HG03060 (cell line): Measurements from ENCODE around the gene INPP5A.
"Not testable (repeated sequence)": the region's sequence is repeated elsewhere in the genome, so short reads cannot be mapped to it uniquely, and the experiment has no call there.

ENCODE experiments used
- ATAC-seq: cut with Tn5 transposase; IDR thresholded peaks from one replicate; pipeline ENCODE4 v1.9.1; 2021; ENCODE audit warnings: low read depth, moderate number of reproducible peaks; ENCODE audit not compliant: unreplicated experiment

Gene INPP5A

DNA sequence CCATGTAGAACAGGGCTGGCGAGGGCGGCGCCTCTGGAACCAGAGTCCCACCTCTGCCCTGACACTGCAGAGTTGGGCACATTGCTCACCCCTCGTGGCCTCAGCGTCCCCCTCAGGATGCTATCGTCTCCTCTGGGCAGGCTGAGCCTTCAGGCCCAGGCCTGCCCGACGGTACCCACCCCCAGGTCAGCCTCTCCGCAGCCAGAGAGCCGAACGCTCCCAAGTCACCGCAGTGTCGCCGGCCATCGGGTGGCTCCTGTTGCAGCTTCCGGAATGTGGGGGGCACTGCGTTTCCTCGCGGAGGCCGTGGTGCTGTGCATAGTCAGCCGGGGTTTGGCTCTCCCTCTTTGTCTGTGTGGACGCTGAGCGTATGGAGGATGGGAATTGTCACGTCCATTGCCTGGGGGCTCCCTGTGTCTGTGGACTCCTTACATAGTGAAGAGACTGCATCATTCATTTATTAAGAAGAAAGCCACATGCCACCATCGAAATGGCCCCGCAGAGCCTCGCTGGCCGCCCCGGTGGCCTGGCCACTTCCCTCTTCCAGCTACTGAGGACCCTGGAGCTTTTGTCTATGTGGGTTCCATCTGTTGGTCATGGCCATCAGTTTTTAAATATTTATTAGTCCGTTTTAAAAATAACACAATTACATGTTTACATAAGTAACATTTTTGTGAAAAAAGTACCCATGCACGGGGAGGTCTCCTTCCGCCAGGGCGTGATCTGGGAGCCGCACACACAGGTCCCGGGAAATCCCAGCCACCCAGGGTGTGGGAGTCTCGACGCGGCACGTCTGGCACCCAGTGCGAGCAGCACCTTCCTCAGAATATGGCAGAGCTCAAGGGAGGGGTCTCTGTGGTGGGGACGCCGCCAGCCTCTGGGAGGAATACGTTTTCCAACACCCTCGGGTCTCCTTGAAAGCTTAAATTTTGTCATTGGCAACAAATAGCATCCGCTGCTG, 232.8 kb downstream of the INPP5A start:
- no peak for ATAC-seq

DNA sequence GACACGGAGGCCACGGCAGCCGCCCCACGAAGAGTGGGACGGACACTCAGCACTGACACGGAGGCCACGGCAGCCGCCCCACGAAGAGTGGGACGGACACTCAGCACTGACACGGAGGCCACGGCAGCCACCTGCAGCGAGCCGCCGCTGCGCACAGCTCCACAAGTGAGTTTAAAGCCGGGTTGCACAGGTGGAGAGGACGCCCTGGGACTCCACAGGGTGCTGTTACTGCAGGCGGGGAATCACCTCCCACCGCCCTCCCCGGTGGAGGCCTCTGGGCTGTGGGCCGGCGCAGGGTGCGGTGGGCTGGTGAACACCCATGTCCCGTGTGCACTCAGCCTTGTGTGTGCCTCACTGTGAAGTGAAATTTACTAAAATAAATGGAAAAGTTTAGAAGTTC, 235.2 kb downstream of the INPP5A start:
- ATAC-seq: not testable (repeated sequence)

DNA sequence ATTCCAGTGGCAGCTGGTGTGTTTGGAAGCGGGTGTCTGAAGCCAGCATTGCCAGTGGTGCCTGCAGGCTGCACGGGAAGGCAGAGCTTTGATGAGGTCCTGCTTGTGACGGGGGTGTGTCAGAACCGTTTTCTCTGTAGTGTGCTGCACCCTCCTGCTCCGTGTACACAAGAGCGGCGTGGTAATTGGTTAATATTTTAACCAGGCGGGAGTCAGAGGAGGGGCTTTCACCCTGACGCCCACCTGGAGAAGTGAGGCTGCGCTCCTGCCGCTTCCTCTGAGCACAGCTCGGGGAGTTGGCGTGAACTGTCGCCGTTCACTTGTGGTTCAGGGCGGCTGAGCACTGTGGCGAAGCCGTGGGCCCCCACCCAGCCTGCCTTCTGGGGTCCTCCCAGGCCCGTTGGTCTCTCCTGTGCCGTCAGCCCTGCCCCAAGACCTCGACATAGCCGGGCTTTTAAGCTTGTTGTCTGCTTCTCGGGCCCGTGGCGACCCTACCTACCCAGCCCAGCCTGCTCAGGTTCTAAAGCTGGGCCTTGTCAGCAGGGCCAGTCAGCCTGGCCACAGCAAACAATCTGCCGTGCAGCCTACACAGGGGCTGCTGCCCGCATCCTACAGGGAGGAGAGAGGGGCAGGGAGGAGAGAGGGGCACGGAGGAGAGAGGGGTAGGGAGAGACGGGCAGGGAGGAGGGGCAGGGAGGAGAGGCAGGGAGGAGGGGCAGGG, 236.8 kb downstream of the INPP5A start:
- ATAC-seq: no peak

DNA sequence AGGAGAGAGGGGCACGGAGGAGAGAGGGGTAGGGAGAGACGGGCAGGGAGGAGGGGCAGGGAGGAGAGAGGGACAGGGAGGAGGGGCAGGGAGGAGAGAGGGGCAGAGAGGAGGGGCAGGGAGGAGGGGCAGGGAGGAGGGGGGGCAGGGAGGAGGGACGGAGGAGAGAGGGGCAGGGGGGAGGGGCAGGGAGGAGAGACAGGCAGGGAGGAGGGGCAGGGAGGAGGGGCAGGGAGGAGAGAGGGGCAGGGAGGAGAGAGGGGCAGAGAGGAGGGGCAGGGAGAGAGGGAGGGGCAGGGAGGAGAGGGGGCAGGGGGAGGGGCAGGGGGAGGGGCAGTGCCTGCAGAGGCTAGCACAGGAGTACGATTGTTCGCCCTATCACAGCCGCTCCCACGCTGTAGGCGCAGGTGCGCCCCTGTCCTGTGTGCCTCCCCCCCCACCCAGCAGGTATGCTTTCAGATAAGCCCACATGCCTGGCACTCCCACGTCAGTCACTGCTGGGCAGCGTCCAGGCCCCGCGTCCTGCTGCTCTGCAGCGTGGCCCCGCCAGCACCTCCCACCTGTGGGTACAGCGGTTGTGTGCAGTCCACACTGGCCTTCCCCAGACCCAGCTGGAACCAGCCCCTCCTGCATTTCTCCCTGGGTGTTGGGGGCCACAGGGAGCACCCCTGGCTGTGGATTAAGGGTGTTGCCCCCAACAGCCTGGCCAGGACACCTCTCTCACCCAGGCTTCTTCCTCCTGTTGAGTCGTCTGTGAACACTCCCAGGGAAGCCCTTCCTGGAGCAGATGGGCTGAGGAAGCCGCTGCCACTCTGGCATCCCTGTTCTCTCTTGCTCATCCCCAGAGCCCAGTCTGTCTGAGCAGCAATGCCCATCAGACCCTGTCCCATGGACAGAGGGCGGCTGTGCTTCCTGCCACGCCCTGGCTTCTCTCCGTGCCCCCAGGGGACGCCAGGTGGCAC, 237.6 kb downstream of the INPP5A start:
- no peak for ATAC-seq

DNA sequence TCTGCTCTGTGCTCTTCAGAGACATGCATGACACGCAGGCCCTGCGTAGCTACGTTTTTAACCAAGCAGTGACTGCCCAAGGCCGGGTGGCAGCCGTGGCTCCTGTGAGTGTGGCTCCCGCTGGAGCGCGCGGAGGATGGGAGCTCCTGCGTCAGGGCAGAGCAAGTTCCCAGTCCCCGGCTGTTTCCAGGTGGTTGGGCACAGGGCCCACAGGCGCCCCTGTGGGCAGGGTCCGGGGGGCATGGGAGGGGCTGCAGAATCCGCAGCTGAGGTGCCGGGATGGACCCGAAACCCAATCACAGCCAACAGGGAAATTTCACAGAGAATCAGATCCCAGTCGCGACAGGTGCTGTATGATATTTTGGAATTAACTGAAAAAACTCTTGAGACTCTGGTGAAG, 238.6 kb downstream of the INPP5A start:
- ATAC-seq: no peak

DNA sequence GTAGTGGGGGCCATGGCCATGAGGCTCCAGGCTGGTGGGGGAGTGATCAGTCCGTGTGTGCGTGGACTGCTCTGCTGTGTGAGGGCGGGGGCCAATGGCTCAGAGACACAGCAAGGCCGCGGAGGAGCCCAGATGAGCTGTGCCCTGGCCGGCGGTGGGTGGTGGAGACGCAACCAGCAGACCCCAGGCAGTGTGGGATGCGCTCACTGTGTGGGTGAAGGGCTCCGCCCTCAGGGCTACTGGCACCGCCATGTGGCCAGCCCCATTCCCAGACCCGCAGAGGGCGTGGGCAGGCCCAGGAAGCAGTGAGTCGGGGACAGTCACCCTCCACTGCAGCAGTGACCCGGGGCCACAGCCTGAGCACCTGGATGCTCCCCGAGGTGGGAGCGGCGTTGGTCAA, 239.2 kb downstream of the INPP5A start:
- ATAC-seq: no peak

DNA sequence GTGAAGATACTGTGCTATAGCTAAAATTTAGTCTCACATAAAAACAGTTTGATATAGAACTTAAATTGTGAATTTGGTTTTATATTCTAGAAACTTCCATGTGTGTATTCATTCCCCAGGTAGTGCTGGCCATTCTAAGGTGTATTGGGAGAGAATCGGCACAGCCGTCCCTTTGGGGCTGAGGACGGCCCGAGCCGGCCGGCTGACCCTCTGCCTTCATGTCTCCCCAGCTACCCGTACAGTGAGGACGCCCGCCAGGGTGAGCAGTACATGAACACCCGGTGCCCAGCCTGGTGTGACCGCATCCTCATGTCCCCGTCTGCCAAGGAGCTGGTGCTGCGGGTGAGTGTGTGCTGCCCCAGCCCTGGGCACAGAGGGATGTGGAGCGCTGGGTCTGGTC, 239.9 kb downstream of the INPP5A start:
- ATAC-seq: no peak

DNA sequence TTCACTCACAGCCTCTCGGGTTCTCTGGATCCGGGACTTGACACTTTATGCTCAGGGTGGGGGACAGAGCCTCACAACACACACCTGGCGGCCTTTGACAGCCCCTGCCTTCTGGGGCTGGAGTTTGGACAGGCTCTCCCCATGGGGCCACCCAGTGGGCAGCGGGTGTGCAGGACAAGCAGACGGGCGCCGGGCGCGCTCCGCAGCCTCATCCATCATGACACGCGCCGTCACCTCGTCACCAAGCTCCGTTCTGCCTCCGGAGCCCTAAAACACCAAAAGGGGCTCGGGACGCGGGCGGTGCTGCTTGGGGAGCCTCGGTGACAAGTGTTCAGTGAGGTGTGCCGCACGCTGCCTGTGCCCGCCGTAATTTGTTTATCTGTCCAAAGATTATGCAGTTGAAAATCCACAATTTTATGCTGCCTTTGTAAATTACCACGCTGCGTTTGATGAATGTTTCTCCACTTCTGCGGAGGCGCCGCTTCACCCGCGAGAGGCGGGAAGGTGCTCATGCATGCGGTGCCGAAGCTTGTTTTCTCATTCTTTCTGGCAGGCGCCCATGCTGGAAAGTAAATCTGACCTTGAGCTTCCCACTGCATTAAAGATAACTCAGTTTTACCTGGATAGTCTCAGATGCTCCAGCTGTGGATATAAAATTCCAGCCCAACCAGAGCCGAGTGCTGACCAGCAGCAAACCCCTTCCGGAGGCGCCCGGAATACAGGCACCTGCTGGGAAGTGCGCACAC, 242.1 kb downstream of the INPP5A start:
- ATAC-seq: no peak

DNA sequence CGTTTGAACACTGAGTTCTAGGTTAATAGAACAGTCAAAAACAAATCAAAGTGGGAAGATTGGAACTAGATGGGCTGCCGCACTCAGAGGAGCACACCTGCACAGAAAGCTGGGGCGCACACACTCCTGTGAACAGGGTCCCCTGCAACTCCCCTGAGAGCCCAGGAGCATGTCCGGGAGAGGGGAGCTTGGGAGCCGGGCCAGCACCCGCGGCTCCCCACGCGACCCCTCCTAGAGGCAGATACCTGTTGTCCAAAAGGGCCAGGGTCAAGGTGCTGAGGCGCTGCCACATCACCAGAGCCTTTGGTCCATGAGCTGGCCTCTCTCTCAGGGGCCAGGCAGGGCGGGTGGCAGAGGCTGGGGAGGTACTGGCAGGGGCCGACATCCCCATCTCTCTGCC, 242.8 kb downstream of the INPP5A start:
- no peak for ATAC-seq

DNA sequence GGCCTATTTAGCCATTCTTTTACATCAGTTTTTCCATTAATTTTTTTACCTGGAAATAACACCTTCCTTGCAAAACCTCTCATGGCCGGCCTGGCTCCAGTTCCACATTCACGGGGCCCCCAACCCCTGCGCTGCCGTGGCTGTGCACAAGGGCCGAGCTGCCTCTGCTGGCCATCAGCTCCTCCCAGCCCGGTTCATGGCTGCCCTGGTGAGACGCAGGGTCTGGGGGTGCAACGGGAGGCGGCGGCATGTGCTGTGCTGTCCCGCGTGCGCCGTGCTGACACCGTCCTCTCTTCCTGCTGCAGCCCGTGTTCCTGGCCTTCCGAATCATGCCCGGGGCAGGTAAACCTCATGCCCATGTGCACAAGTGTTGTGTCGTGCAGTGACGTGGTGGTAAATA, 244.0 kb downstream of the INPP5A start:
- no peak for ATAC-seq

DNA sequence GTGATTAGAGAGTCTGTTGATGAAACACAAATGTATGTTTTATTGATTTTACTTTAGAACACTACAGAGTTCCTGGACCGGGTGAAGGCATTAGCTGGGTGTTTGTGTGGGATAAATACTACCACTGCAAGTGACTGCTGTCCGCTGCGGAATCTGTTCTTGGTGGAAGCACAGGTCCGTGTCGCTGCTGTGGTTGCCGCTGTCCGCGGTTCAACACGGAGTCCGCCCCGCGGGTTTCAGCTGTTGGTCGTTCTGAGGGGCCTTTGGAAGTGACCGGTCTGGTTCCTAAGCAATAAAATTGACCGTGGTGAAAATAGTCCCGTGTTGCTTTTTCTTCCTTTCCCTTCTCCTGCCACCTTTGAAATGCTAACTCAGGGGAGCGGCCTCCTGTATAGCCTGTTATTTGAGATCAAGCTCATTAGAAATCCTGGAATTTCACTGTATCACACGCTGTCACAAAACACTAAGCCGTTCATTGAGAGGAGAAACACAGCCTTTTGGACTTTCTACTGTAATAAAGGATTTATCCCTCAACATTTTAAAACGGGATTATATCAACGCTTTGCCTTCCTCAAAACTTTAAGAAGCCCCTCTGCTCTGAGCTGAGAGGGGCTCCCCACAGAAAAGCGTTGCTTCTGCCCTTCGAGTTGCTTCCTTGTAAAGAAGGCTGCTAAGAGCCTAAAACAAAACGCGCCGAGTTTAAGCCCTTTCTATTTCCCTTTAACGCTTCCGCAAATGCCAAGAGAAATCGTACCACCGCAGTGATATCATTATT, 245.8 kb downstream of the INPP5A start:
- no peak for ATAC-seq

DNA sequence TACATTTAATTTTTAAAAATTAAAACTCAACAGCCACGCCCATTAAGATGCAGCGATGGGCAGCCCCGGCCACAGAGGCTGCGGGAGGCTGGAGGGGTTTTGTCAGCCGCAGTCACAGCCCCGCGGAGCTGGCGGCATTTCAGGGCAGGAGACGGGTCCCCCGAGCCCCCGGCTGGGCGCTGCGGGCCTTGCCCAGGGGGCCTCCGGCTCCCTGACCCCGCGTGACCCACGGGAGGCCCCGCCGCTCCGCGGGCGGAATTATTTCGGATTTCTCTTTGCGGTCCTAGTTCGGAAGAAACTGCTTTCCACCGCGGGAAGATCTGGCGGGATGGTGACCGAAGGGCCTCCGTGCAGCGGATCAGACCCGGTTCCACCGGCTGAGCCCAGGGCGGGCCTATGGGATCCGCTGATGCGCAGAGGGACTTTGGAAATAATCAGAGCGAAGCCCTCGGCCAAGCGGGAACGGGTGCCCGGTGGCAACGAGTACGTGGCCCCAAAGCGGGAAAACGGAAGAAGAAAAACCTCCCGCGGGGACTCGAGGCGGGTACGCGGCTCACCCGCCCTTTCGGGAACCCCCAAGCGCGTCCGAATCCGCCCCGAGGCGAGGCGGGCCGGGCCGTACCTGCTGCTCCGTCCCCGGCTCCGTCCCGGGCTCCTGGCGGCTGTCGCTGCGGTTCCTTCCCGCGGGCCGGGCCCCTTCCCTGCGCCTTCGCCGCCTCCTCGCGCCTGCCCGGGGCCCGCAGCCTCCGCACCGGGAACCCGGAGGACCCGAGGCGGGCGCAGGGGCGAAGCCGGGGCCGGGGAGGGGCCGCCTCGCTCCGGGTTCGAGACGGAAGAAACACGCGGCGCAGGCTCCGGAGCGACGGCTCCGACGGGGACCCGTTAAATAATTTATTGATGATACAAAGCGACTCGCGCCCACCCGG, 246.6 kb downstream of the INPP5A start:
- ATAC-seq: no peak

DNA sequence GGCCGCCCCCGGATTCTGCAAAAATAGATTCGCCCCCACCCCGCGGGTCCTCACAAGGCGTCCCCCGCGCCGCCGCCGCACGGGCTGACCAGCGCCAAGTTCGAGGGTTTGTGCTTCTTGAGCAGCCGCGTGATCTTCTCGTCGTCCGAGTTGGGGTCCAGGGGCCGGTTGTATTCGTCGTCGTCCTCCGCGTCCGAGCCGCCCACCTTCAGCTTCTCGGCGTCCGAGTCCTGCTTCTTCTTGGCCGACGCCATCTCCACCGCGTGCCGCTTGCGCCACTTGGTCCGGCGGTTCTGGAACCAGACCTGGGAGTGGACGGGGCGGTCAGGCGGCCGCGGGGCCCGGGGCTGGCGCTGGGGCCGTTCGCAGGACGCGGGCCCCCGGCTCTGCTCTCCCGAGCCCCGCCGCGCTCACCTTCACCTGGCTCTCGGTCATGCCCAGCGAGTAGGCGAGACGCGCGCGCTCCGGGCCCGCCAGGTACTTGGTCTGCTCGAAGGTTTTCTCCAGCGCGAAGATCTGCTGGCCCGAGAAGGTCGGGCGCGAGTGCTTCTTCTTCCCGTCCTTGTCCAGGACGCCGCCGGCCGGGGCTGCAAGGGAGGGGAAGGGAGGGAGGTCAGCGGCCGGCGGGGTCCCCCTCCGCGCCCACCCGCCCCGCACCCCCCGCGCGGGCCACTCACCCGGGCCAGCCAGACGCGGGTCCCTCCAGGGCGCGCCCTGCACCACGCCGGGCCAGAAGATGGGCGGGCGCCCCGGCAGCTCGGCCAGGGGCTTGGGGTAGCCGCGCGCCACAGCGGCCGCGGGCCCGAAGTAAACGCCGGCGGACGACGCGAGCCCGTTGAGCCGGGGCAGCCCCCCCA, 247.5 kb downstream of the INPP5A start:
- ATAC-seq: no peak

DNA sequence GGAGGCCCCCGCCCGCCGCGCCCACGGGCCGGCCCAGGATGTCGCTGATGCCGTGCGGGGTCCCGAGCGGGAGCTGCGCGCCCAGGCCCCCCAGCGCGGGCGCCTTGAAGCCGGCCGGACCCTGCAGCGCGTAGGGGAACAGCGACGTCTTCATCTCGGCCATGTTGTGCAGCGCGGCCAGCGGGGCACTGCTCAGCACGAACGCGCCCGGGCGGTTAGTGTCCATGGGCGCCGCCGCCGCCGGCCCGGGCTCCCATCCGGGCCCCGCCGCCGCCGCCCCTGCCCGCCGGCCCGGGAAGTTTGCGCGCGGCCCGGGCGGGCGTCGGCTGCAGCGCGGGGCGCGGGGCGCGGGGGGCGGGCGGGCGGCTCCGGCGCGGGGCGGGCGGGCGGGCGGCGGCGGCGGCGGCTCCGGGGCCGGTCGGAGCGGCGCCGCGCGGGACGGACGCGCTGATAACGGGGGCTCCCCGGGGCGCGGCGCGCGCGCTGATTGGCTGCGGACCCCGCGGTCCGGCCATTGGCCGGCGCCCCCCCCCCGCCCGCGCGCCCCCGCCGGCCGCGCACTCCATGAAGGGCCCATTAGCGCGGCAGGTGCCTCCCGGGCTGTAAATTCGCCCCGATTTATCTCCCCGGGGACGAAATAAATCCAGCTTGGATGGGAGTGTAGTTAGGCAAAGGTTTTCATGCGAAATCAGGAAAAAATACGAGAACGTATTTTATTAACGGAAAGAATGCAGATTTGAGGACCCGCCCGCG, 248.3 kb downstream of the INPP5A start, which contains the start of gene NKX6-2:
NKX6-2 (minus strand) TSS at position 425 of the 753 bp plus-strand sequence; CDS start at position 226, 199 bp downstream.
- no peak for ATAC-seq

DNA sequence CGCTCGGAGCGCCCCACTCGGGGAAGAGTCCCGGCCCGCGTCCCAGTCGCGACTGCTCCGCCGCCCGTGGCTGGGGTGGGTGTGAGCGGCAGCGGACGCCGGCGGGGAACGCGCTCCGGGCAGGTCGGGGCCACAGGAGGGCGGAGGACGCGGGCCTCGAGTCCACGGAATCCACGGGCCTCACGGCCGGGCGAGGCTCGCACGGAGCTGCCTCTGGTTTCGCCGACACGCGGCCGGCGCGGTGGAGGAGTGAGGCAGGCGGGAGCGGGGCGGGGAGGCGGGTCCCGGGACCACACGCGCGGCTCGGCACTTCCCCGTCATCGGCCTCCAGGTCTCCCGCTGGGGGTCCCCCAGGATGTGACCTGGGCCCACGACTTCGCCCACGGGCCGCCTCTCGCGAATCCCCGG, 248.9 kb downstream of the INPP5A start:
- ATAC-seq: no peak

DNA sequence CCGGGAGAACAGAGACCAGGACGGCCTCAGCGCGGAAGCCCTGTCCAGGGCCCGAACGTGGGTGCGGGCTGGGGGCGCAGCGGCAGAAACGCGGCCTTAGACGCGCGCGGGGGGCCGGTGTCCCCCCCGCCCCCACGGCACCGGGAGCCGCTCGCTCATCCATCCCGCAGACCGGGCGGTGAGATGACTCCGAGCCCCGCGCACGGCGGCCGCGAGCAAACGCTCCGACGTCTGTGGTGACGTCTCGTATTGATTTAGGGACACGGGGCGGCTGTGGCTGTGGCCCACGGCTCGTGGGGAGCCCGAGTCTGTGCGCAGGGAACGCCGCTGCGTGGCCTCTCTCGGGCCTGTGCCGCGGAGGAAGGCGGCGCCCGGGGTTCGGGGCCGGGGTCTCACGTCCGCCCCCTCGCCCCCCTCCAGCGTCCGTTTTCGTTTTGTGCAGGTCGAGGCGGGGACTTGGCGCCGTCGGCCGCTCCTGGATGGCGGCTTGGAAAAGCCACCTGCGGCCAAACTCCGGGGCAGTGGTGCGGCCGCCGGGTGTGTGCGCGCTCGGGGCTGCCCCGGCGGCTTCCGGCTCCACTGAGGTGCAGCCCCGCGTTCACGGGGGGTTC, 249.4 kb downstream of the INPP5A start:
- ATAC-seq: no peak
